WTC11 (cell line): ENCODE data around the gene RS1. TPM values are rescaled to one million over a fixed set of nuclear protein-coding genes. Genes with fewer than 3 reads are reported as not detected.

ENCODE experiments used
- ATAC-seq: fragments of 200-7000 bp; cut with Tn5 transposase; 2 replicates; pipeline ENCODE4 v1.10.0; 2021; ENCODE audit warnings: mild to moderate bottlenecking, moderate library complexity
- CTCF ChIA-PET: fragments of 300-600 bp; sonication (Branson Sonifier 250); formaldehyde crosslinking; loops from one replicate; lab custom pipeline; 2021; ENCODE audit warnings: antibody characterized with exemption; lab: Charles Lee
- POLR2A ChIA-PET: fragments of 350-600 bp; sonication (Branson Sonifier 250); formaldehyde crosslinking; loops from one replicate; lab custom pipeline; 2021; ENCODE audit warnings: antibody characterized with exemption; lab: Charles Lee
- DNase-seq: peaks from one replicate; pipeline ENCODE4 v3.0.0; 2021; ENCODE audit warnings: low spot score
- H3K27ac Mint-ChIP-seq: 2 replicates; pipeline ENCODE4 v1.8.0; 2021; ENCODE audit warnings: mixed read lengths
- H3K27me3 Mint-ChIP-seq: 2 replicates; pipeline ENCODE4 v1.8.0; 2021; ENCODE audit warnings: low read depth, mild to moderate bottlenecking, moderate library complexity, mixed read lengths
- H3K36me3 Mint-ChIP-seq: 2 replicates; pipeline ENCODE4 v1.8.0; 2021; ENCODE audit warnings: mixed read lengths
- H3K4me1 Mint-ChIP-seq: 2 replicates; pipeline ENCODE4 v1.8.0; 2022; ENCODE audit warnings: mixed read lengths
- H3K4me3 Mint-ChIP-seq: 2 replicates; pipeline ENCODE4 v1.8.0; 2021; ENCODE audit warnings: mild to moderate bottlenecking, moderate library complexity, mixed read lengths
- H3K9me3 Mint-ChIP-seq: 2 replicates; pipeline ENCODE4 v1.8.0; 2021; ENCODE audit warnings: mixed read lengths
- ATF2 ChIP-seq: sonication (generic); formaldehyde crosslinking; IDR thresholded peaks from 2 replicates; pipeline ENCODE4 v1.8.1; 2022; ENCODE audit warnings: low read depth, missing genetic modification reagents, borderline replicate concordance
- GABPB1 ChIP-seq: sonication (generic); formaldehyde crosslinking; IDR thresholded peaks from 2 replicates; pipeline ENCODE4 v1.8.1; 2023; ENCODE audit warnings: mild to moderate bottlenecking, missing genetic modification reagents
- HMGA2 ChIP-seq: fragments of 250-450 bp; sonication (Bioruptor Pico); IDR thresholded peaks from 2 replicates; pipeline ENCODE4 v1.4.0; 2021; ENCODE audit warnings: mild to moderate bottlenecking, moderate library complexity
- STAT6 ChIP-seq: sonication (generic); formaldehyde crosslinking; conservative IDR thresholded peaks from 2 replicates; pipeline ENCODE4 v1.8.1; 2023; ENCODE audit warnings: mild to moderate bottlenecking, low read depth, missing genetic modification reagents, moderate library complexity
- ZNF138 ChIP-seq: sonication (generic); formaldehyde crosslinking; conservative IDR thresholded peaks from 2 replicates; pipeline ENCODE4 v1.8.1; 2022; ENCODE audit warnings: mild to moderate bottlenecking, moderate library complexity, missing genetic modification reagents
- ZNF532 ChIP-seq: fragments of 250-450 bp; sonication (Bioruptor Pico); IDR thresholded peaks from 2 replicates; pipeline ENCODE4 v1.9.0; 2021; ENCODE audit warnings: mild to moderate bottlenecking, borderline replicate concordance
- ZSCAN18 ChIP-seq: fragments of 250-450 bp; sonication (Bioruptor Pico); IDR thresholded peaks from 2 replicates; pipeline ENCODE4 v2.1.2; 2022; ENCODE audit warnings: mild to moderate bottlenecking, moderate library complexity
- total RNA-seq: library from RNA; stranded (reverse); gene quantifications from 3 replicates; pipeline ENCODE4 v1.2.3, GENCODE V29; 2021
- TF ChIP-seq, protein P1 (sequence below): sonication (generic); formaldehyde crosslinking; IDR thresholded peaks from 2 replicates; pipeline ENCODE4 v1.8.0; 2022; ENCODE audit warnings: mild to moderate bottlenecking, missing genetic modification reagents
- TF ChIP-seq, protein P2 (sequence below): sonication (generic); formaldehyde crosslinking; IDR thresholded peaks from 2 replicates; pipeline ENCODE4 v1.8.1; 2023; ENCODE audit warnings: mild to moderate bottlenecking, missing genetic modification reagents
- TF ChIP-seq, protein P3 (sequence below): sonication (generic); formaldehyde crosslinking; IDR thresholded peaks from 2 replicates; pipeline ENCODE4 v1.8.0; 2022; ENCODE audit warnings: mild to moderate bottlenecking, missing genetic modification reagents
- TF ChIP-seq, protein P4 (sequence below): sonication (generic); formaldehyde crosslinking; IDR thresholded peaks from 2 replicates; pipeline ENCODE4 v1.8.0; 2023; ENCODE audit warnings: mild to moderate bottlenecking, missing genetic modification reagents

Gene RS1
- total RNA-seq, 1 experiment from 2014 or later, result not detected

DNA sequence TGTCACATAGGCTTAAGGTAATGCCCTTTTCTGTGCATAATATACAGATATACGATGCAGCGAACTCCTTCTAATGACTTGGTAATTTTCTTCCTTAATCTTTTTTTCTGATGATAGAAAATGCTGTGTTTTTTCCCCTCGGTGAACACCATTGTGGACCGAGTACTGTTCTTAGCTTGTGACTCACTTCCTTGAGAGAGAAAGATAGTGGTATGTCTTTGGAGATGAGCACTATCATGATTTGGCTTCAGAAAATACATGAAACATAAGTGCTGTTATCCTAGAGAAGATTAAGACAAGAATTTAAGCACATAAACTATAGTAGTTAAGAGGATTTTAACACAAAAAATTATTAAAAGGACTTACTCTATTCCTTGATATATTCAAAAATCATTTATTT, 63.9 kb downstream of the RS1 start (continued):
- TF ChIP-seq, protein P1, sequence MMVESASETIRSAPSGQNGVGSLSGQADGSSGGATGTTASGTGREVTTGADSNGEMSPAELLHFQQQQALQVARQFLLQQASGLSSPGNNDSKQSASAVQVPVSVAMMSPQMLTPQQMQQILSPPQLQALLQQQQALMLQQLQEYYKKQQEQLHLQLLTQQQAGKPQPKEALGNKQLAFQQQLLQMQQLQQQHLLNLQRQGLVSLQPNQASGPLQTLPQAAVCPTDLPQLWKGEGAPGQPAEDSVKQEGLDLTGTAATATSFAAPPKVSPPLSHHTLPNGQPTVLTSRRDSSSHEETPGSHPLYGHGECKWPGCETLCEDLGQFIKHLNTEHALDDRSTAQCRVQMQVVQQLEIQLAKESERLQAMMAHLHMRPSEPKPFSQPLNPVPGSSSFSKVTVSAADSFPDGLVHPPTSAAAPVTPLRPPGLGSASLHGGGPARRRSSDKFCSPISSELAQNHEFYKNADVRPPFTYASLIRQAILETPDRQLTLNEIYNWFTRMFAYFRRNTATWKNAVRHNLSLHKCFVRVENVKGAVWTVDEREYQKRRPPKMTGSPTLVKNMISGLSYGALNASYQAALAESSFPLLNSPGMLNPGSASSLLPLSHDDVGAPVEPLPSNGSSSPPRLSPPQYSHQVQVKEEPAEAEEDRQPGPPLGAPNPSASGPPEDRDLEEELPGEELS (CRISPR knock-in tag), result no peak
- TF ChIP-seq, protein P2, sequence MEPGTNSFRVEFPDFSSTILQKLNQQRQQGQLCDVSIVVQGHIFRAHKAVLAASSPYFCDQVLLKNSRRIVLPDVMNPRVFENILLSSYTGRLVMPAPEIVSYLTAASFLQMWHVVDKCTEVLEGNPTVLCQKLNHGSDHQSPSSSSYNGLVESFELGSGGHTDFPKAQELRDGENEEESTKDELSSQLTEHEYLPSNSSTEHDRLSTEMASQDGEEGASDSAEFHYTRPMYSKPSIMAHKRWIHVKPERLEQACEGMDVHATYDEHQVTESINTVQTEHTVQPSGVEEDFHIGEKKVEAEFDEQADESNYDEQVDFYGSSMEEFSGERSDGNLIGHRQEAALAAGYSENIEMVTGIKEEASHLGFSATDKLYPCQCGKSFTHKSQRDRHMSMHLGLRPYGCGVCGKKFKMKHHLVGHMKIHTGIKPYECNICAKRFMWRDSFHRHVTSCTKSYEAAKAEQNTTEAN (CRISPR knock-in tag), result no peak
- TF ChIP-seq, all 79 proteins: peak for 0

DNA sequence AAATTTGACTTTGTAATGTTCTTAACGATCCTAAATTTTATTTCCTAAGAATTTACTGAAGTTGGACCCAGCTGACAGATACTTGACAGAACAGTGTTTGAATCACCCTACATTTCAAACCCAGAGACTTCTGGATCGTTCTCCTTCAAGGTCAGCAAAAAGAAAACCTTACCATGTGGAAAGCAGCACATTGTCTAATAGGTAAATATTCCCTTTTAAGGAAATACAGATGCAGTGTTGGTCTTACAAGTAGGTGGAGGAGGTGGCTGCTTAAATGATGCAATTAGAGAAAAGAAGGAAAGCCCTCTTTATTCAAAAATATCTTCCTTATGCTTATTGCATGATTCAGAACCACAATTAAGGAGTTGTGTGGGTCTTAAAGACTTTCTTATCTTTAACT, 73.5 kb downstream of the RS1 start:
- CTCF ChIA-PET, result no interaction called here
- no peaks in the 10 kb centered on the region for H3K9me3 Mint-ChIP-seq
- no peak for TF ChIP-seq ZNF532 (CRISPR knock-in tag)
- TF ChIP-seq HMGA2, result no peak
- TF ChIP-seq, protein P3, sequence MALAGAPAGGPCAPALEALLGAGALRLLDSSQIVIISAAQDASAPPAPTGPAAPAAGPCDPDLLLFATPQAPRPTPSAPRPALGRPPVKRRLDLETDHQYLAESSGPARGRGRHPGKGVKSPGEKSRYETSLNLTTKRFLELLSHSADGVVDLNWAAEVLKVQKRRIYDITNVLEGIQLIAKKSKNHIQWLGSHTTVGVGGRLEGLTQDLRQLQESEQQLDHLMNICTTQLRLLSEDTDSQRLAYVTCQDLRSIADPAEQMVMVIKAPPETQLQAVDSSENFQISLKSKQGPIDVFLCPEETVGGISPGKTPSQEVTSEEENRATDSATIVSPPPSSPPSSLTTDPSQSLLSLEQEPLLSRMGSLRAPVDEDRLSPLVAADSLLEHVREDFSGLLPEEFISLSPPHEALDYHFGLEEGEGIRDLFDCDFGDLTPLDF (CRISPR knock-in tag), result no peak
- no peak for TF ChIP-seq GABPB1
- no peak for TF ChIP-seq ATF2 (CRISPR knock-in tag)
- TF ChIP-seq STAT6 (CRISPR knock-in tag), result no peak
- TF ChIP-seq ZSCAN18 (CRISPR knock-in tag), result no peak
- TF ChIP-seq, protein P1 (CRISPR knock-in tag), result no peak
- no peak for TF ChIP-seq ZNF138
- TF ChIP-seq, protein P4, sequence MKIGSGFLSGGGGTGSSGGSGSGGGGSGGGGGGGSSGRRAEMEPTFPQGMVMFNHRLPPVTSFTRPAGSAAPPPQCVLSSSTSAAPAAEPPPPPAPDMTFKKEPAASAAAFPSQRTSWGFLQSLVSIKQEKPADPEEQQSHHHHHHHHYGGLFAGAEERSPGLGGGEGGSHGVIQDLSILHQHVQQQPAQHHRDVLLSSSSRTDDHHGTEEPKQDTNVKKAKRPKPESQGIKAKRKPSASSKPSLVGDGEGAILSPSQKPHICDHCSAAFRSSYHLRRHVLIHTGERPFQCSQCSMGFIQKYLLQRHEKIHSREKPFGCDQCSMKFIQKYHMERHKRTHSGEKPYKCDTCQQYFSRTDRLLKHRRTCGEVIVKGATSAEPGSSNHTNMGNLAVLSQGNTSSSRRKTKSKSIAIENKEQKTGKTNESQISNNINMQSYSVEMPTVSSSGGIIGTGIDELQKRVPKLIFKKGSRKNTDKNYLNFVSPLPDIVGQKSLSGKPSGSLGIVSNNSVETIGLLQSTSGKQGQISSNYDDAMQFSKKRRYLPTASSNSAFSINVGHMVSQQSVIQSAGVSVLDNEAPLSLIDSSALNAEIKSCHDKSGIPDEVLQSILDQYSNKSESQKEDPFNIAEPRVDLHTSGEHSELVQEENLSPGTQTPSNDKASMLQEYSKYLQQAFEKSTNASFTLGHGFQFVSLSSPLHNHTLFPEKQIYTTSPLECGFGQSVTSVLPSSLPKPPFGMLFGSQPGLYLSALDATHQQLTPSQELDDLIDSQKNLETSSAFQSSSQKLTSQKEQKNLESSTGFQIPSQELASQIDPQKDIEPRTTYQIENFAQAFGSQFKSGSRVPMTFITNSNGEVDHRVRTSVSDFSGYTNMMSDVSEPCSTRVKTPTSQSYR (CRISPR knock-in tag), result no peak
- H3K4me3 Mint-ChIP-seq, result no peak overlapping the region
- no peak overlapping the region for H3K27ac Mint-ChIP-seq
- POLR2A ChIA-PET, result no interaction called here
- H3K4me1 Mint-ChIP-seq, result peaks cover 18% of the 10 kb centered on the region
- H3K36me3 Mint-ChIP-seq, result peaks cover 5% of the 10 kb centered on the region; the same call in 1 of the 2 replicates
- H3K27me3 Mint-ChIP-seq, result no peaks in the 10 kb centered on the region
- ATAC-seq, result no peak
- DNase-seq, result no peak
